AG04450 (cell line): ENCODE results near the gene ACHE. TPM values are rescaled to one million over a fixed set of nuclear protein-coding genes. Genes with fewer than 3 reads are reported as not detected.

Experiments used
- CTCF ChIA-PET: fragments of 300-600, 350-600 bp; formaldehyde crosslinking; extraction: SDS; loops from one replicate; lab custom pipeline; 2022; ENCODE audit warnings: antibody characterized with exemption, inconsistent platforms; lab: Charles Lee
- POLR2A ChIA-PET: fragments of 350-600 bp; formaldehyde crosslinking; extraction: SDS; loops from one replicate; lab custom pipeline; 2021; ENCODE audit warnings: antibody characterized with exemption, inconsistent platforms; lab: Yijun Ruan, JAX
- DNase-seq: peaks from one replicate; pipeline ENCODE4 v3.0.0-alpha.2; 2011; ENCODE audit warnings: low read depth, low spot score
- H3K27ac ChIP-seq: one replicate; pipeline ENCODE4 v1.5.1; 2012; ENCODE audit warnings: low read depth, low read length, control low read depth
- H3K27me3 ChIP-seq: one replicate; pipeline ENCODE4 v1.6.0; 2012; ENCODE audit warnings: low read length; ENCODE audit not compliant: control insufficient read depth, insufficient read depth
- H3K4me3 ChIP-seq: 2 replicates; pipeline ENCODE4 v1.5.1; 2011; ENCODE audit warnings: mild to moderate bottlenecking, low read depth, low read length, control low read depth
- H3K9me3 ChIP-seq: 2 replicates; pipeline ENCODE4 v1.5.1; 2012; ENCODE audit warnings: low read length; ENCODE audit not compliant: control insufficient read depth, insufficient read depth
- CTCF ChIP-seq: IDR thresholded peaks from 2 replicates; pipeline ENCODE4 v1.5.1; 2011; ENCODE audit warnings: low read depth, low read length, control low read depth, inconsistent platforms
- polyA plus RNA-seq: library from polyadenylated mRNA; depleted of rRNA; stranded (reverse); fragments of >200 nt; gene quantifications from 2 replicates; pipeline ENCODE4 v1.2.3, GENCODE V29; 2011; rRNA removed
- small RNA-seq: library from RNA; depleted of rRNA; stranded (forward); fragments of <200 nt; gene quantifications from one replicate; pipeline ENCODE3, GENCODE V24; 2012; ENCODE audit warnings: low read depth; ENCODE audit not compliant: insufficient read length

The ACHE gene
- polyA plus RNA-seq, 1 experiment = 0.24 TPM

GRCh38 chr7:100854146-100854895 lies 41.4 kb downstream of the ACHE start:
- H3K4me3 ChIP-seq = no peak overlapping the region
- DNase-seq = no peak
- ChIA-PET POLR2A (interaction anchor here (0.6 to 3.3 kb wide), 4 partner anchors 27 to 507 kb away, joined by 5 to 12 read pairs (median 8); partner anchors contain the start of gene EPHB4), CTCF (interaction anchor here (5.3 kb wide), 1 partner anchor 150 kb away, joined by 165 read pairs; the partner anchor contains the start of gene POP7)
- H3K9me3 ChIP-seq = no peaks in the 10 kb centered on the region
- H3K27me3 ChIP-seq = no peaks in the 10 kb centered on the region
- TF ChIP-seq CTCF = no peak
- no peak overlapping the region for H3K27ac ChIP-seq

- ChIA-PET POLR2A (interaction anchor here (0.6 to 3.3 kb wide), 16 partner anchors 15 to 292 kb away, joined by 3 to 17 read pairs (median 4); partner anchors contain the start of genes EPHB4, EPO, POP7 and SRRT), CTCF (interaction anchor here (0.6 to 5.3 kb wide), 42 partner anchors 10 to 387 kb away, joined by 3 to 165 read pairs (median 4); partner anchors contain the start of genes EPHB4, EPO, FBXO24 and MOSPD3)
- DNase-seq = peak; percentile 73
- Histone ChIP-seq H3K27me3 (no peaks in the 10 kb centered on the region), H3K4me3 (peak within 1 kb of the TSS; percentile 83), H3K27ac (no peak within 1 kb of the TSS), H3K9me3 (no peaks in the 10 kb centered on the region)
- peak; percentile 89 for TF ChIP-seq CTCF
Measured at GRCh38 chr7:100852048-100852872, 43.4 kb downstream of the ACHE start, which contains the start of gene SLC12A9. TSS of gene SLC12A9 (plus strand) at chr7:100852713. CDS start at chr7:100854198, 1,485 bp downstream.

GRCh38 chr7:100847360-100847759 lies 48.3 kb downstream of the ACHE start:
- H3K27me3 ChIP-seq = no peaks in the 10 kb centered on the region
- no peak for DNase-seq
- CTCF ChIA-PET = interaction anchor here (0.6 kb wide), 1 partner anchor 283 kb away, joined by 3 read pairs; no protein-coding TSS in a partner anchor
- POLR2A ChIA-PET = interaction anchor here (0.6 kb wide), 1 partner anchor 15 kb away, joined by 3 read pairs; no protein-coding TSS in a partner anchor
- H3K27ac ChIP-seq = no peak overlapping the region
- H3K4me3 ChIP-seq = no peak overlapping the region
- no peaks in the 10 kb centered on the region for H3K9me3 ChIP-seq
- TF ChIP-seq CTCF = no peak

GRCh38 chr7:100840470-100841100 lies 55.1 kb downstream of the ACHE start:
- CTCF ChIA-PET = interaction anchor here (2.4 kb wide), 1 partner anchor 135 kb away, joined by 14 read pairs; the partner anchor contains the start of gene POP7
- POLR2A ChIA-PET = interaction anchor here (0.6 kb wide), 1 partner anchor 49 kb away, joined by 3 read pairs; no protein-coding TSS in a partner anchor
- H3K9me3 ChIP-seq = no peaks in the 10 kb centered on the region; the same call in 1 of the 2 replicates
- H3K4me3 ChIP-seq = no peak overlapping the region
- H3K27me3 ChIP-seq = no peaks in the 10 kb centered on the region
- no peak overlapping the region for H3K27ac ChIP-seq
- DNase-seq = no peak
- TF ChIP-seq CTCF = no peak

Small RNA genes lying within 50 kb of the gene (small RNA-seq; reads per million reads assigned to genes)
- gene RN7SL549P = not detected
- not detected for gene RPS29P15

Other genes starting within 250 kb of the ACHE start
- not detected in 2 replicates for gene ACTL6B, start 239.4 kb downstream of the ACHE start, polyA plus RNA-seq
- gene GNB2, start 222.1 kb downstream of the ACHE start, polyA plus RNA-seq = 68.4 and 114 TPM in 2 replicates
- gene GIGYF1, start 201.6 kb downstream of the ACHE start, polyA plus RNA-seq = 4.4 and 5.2 TPM in 2 replicates
- 17.7 and 20.0 TPM in 2 replicates for gene POP7, start 189.8 kb downstream of the ACHE start, polyA plus RNA-seq
- gene EPO, start 175.4 kb downstream of the ACHE start, polyA plus RNA-seq = not detected in 2 replicates
- not detected in 2 replicates for gene ZAN, start 162.3 kb downstream of the ACHE start, polyA plus RNA-seq
- gene EPHB4, start 68.4 kb downstream of the ACHE start, polyA plus RNA-seq = 43.8 and 46.5 TPM in 2 replicates
- 10.8 and 11.2 TPM in 2 replicates for gene SLC12A9, start 43.2 kb downstream of the ACHE start, polyA plus RNA-seq
- gene TRIP6, start 28.5 kb downstream of the ACHE start, polyA plus RNA-seq = 65.9 and 67.3 TPM in 2 replicates
- gene SRRT, start 20.8 kb downstream of the ACHE start, polyA plus RNA-seq = 42.4 and 51.8 TPM in 2 replicates
- gene UFSP1, start 6.2 kb downstream of the ACHE start, polyA plus RNA-seq = 0.48 and 1.3 TPM in 2 replicates
- not detected in 2 replicates for gene MUC3A, start 53.6 kb upstream of the ACHE start, polyA plus RNA-seq
- gene MUC12, start 73.7 kb upstream of the ACHE start, polyA plus RNA-seq = 1.8 and 2.8 TPM in 2 replicates
- gene MUC17, start 124.2 kb upstream of the ACHE start, polyA plus RNA-seq = not detected in 2 replicates
- gene TRIM56, start 189.6 kb upstream of the ACHE start, polyA plus RNA-seq = 4.0 and 5.3 TPM in 2 replicates
- gene SERPINE1, start 231.2 kb upstream of the ACHE start, polyA plus RNA-seq = 356 and 417 TPM in 2 replicates